Uterus (tissue), 4 donors: ENCODE measurements around the gene GPR158. TPM values are rescaled to one million over a fixed set of nuclear protein-coding genes. Genes with fewer than 3 reads are reported as not detected.

Source experiments
- DNase-seq, 2 donors: peaks; one replicate each; pipeline ENCODE4 v3.0.0-alpha.2; 2019 to 2020
- H3K27ac ChIP-seq, 2 donors: fragments of 200-600 bp; sonication (generic); 1 replicate in 1 of 2; 2 replicates in 1 of 2; pipeline ENCODE4 v1.5.1; 2016 to 2018
- H3K27me3 ChIP-seq, 2 donors: fragments of 200-600 bp; sonication (generic); one replicate each; pipeline ENCODE4 v1.5.1; 2018 to 2019; ENCODE audit warnings: control low read depth in 1 of 2
- H3K36me3 ChIP-seq, 2 donors: fragments of 200-600 bp; sonication (generic); one replicate each; pipeline ENCODE4 v1.5.1; 2019; ENCODE audit warnings: control low read depth in 1 of 2
- H3K4me1 ChIP-seq, 2 donors: fragments of 200-600 bp; sonication (generic); one replicate each; pipeline ENCODE4 v1.5.1; 2018 to 2019; ENCODE audit warnings: control low read depth in 1 of 2
- H3K4me3 ChIP-seq, 2 donors: fragments of 200-600 bp; sonication (generic); 1 replicate in 1 of 2; 2 replicates in 1 of 2; pipeline ENCODE4 v1.5.1; 2018 to 2019; ENCODE audit warnings: mild to moderate bottlenecking in 1 of 2
- H3K9me3 ChIP-seq, 2 donors: fragments of 200-600 bp; sonication (generic); one replicate each; pipeline ENCODE4 v1.5.1; 2019; ENCODE audit warnings: control low read depth in 1 of 2
- CTCF ChIP-seq, 4 experiments: fragments of 200-600 bp in 2 of 4; fragments of 450-650 bp in 2 of 4; sonication (generic) in 2 of 4; IDR thresholded peaks; one replicate each; pipeline ENCODE4 v1.5.1; 2016 to 2019; ENCODE audit warnings: antibody characterized with exemption in 4 of 4, mild to moderate bottlenecking in 2 of 4, moderate library complexity in 1 of 4
- POLR2A ChIP-seq, 2 donors: fragments of 450-650 bp; IDR thresholded peaks; one replicate each; pipeline ENCODE4 v1.6.1; 2016; ENCODE audit warnings: antibody characterized with exemption in 2 of 2, mild to moderate bottlenecking in 1 of 2, moderate library complexity in 1 of 2
- intact Hi-C: fragments of 100-400 bp; cut with DNase I; formaldehyde crosslinking; loops from one replicate; pipeline ENCODE4 v1.15.1; 2023; ENCODE audit warnings: low total_unique reads
- total RNA-seq, 4 donors: library from RNA; depleted of rRNA in 3 of 4; stranded (reverse); fragments of >200 nt in 3 of 4; gene quantifications; one replicate each; pipeline versions ENCODE4 v1.1.0 to v1.2.4, GENCODE V29; 2014 to 2023
- donor health status: DM: yes; HTN: yes; CAD: no.

Gene GPR158
- total RNA-seq, 4 donors from 2014 or later = 0.07 TPM; not detected in 3

DNA sequence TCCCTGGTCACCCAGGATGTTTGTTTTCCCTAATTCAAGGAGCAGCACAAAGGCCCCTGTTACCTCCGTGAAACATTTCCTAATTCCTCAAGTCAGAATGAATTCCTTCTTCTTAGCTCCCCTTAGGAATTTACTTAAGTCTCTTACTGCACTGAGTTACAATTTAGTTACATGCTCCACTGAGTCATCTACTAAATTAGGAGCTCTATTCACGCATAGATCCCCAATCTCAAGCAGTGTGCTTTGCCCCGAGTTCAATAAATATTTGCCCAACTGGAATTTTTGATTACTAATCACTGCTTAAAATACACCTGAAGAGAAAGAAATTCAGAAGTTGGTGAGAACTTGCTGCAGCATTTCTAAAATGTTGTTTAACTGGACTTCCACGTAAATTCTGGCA lies 429.8 kb downstream of the GPR158 start:
- H3K27ac ChIP-seq = no peak overlapping the region
- no peaks in the 10 kb centered on the region for H3K4me1 ChIP-seq
- H3K9me3 ChIP-seq = no peaks in the 10 kb centered on the region
- DNase-seq = no peak
- no peaks in the 10 kb centered on the region for H3K27me3 ChIP-seq
- no peaks in the 10 kb centered on the region for H3K36me3 ChIP-seq
- TF ChIP-seq POLR2A (IDR thresholded peaks at IDR 0.05) (no peak), CTCF (IDR thresholded peaks at IDR 0.05) (no peak)
- no peak overlapping the region for H3K4me3 ChIP-seq
- intact Hi-C loops = no loop called here

GRCh38 chr10:25614652-25615051 lies 439.9 kb downstream of the GPR158 start:
- H3K4me1 ChIP-seq = no peaks in the 10 kb centered on the region
- TF ChIP-seq POLR2A (IDR thresholded peaks at IDR 0.05) = no peak
- TF ChIP-seq CTCF (IDR thresholded peaks at IDR 0.05) = no peak

DNA sequence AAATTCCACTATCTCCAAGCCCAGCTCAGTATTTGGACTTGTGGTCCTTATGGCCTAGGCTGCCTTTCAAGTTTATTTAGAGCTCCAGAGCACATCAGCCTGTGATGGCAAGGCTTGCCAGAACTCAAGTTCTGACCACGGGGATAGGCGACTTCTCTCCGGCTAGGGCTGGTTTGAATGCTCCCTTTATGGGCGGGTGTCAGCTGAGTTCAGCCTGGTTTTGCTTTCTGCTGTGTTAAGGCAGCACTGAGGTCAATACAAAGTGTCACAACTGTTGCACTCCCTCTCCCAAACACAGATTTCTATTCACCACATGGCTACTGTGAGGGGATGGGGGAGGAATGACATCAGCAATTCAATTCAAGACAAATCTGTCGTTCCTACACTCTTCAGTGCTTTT lies 441.1 kb downstream of the GPR158 start:
- Histone ChIP-seq H3K4me3 (no peak overlapping the region), H3K36me3 (no peaks in the 10 kb centered on the region), H3K27ac (no peak overlapping the region), H3K4me1 (no peaks in the 10 kb centered on the region), H3K9me3 (no peaks in the 10 kb centered on the region), H3K27me3 (no peaks in the 10 kb centered on the region)
- TF ChIP-seq POLR2A (IDR thresholded peaks at IDR 0.05) (no peak), CTCF (IDR thresholded peaks at IDR 0.05) (no peak)
- DNase-seq = no peak
- intact Hi-C loops = no loop called here

More at GRCh38 chr10:25614652-25615051, 439.9 kb downstream of the GPR158 start:
- H3K36me3 ChIP-seq = no peaks in the 10 kb centered on the region
- no peak overlapping the region for H3K4me3 ChIP-seq
- no peak for DNase-seq
- peaks cover 0 to 3% of the 10 kb centered on the region in 2 donors for H3K9me3 ChIP-seq
- intact Hi-C loops = no loop called here
- H3K27ac ChIP-seq = no peak overlapping the region
- H3K27me3 ChIP-seq = no peaks in the 10 kb centered on the region

DNA sequence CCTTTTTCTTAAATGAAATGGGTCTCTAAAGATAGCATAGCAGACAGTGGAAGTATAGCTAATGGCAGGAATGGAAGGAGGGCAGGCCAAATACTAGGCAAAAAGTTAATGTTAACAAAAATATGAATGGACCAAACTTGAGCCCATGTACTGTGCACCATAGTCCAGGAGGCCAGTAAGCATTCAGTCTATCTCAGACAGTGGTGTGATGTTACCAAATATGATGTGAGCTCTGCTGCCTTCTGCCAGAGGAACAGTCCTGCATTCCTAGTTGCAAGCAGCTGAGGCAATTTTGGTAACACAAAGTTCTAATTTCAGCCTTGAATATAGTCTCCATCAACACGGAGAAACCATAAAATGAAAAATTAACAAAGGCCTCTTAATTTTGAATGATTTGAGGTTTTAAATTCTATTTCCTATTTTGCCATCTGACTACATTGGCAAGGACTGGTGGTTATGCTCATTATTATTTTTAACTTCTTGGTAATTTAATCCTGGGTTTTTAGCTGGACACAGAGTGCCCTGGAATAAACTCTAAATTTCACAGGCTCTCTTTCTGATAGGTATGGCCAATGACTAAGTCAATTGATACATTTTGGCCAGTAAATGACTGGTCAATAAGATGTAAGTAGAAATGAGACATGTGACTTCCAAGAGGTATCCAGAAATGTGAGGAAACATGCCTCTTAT lies 442.2 kb downstream of the GPR158 start:
- Histone ChIP-seq H3K9me3 (no peaks in the 10 kb centered on the region), H3K27me3 (no peaks in the 10 kb centered on the region), H3K4me3 (no peak overlapping the region), H3K36me3 (no peaks in the 10 kb centered on the region), H3K27ac (no peak overlapping the region), H3K4me1 (no peaks in the 10 kb centered on the region)
- no peak for TF ChIP-seq CTCF (IDR thresholded peaks at IDR 0.05)
- DNase-seq = no peak
- intact Hi-C loops = no loop called here

DNA sequence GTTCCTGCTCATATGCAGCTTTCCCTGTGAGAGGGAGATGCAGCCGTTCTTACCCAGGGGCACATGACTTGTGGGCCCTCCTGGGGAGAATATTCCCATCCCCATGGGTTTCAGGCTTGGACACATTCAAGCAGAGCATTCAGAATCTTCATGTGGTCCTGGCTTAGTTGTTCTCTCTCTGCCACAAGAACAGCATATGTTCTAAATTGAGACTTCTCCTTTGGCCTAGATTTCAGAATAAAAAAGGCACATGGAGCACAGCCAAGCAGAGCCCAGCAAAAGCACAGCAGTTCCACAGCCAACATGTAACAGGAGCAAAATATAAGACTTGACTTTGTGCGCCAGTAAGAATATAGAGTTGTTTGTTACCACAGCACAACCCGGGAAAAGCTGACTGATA lies 452.8 kb downstream of the GPR158 start:
- H3K27me3 ChIP-seq = no peaks in the 10 kb centered on the region
- TF ChIP-seq POLR2A (IDR thresholded peaks at IDR 0.05) = no peak
- TF ChIP-seq CTCF (IDR thresholded peaks at IDR 0.05) = no peak
- H3K36me3 ChIP-seq = no peaks in the 10 kb centered on the region
- intact Hi-C loops = no loop called here
- H3K9me3 ChIP-seq = no peaks in the 10 kb centered on the region
- no peaks in the 10 kb centered on the region for H3K4me1 ChIP-seq
- no peak for DNase-seq
- H3K4me3 ChIP-seq = no peak overlapping the region
- no peak overlapping the region for H3K27ac ChIP-seq
